ENCODE measurements around the gene MYH10.

The MYH10 gene

DNA sequence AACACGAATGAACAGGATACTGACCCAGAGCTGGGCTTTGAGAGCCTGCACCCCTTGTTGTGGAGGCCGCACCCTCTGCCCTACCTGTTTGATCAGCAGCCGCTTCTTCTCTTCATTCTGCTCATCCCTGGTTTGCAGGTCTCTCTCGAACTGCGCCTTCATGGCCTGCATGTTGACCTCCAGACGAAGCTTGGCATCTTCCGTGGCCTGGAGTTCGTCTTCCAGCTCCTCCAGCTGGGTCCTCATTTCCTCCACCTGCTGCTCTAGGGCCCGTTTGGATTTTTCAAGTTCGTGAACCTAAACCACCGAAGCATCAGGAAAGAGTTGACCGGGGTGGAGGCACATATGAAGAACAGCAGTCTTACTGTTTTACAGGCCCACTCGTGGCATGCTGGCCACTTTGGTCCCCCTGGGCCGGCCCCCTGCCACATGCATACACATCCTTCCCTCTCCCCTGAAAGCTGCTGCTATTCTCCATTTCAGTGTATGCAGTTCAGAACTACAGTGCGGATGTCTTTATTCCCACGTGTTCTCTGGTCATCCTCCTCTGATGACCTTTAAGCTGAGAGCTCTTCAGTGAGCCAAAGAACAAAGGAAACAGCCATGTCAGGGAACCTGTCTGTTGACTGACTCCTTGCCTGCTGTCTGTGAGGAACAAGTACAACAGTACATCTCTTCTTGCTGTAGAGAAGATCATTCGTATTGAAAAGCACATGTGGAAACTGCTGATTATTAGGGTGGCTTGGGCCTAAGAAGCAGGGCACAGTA is 140.1 kb downstream of the MYH10 start:
- no peak for DNase-seq

DNA sequence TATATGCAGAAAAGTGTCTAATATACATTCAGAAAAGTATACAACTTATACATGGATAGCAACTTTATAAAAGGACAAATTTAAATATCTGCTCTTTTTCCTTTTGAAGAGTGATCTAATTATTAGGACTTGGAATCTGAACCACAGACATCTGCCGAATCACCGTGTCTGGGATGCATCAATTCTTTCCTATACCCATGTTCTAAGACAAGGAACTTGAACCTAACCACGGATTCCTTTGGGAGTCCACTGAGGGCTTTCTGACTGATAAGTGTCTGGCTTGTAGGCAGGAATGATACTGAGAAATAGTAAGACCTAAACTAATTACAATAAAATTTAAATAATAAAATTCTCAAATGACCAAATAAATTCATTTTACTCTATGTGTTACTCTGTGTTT is 140.7 kb downstream of the MYH10 start:
- no peak for DNase-seq

DNA sequence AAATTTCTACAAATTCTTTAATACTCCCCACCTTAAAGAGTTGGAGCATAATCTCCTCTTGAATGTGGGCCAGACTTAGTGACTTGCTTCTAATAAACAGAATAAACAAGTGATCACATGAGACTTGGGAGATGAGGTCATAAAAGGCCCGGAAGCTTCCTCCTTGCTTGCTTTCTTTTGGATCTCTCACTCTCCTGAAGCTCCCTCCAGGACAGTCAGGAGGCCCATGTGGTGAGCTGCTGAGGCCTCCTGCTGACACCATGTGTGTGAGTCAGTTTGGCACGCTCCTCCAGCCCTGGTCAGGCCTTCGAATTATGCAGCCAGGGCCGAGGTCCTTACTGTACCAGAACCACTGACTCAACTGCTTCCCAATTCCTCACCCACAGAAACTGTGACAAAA is 141.6 kb downstream of the MYH10 start:
- no peak for DNase-seq

DNA sequence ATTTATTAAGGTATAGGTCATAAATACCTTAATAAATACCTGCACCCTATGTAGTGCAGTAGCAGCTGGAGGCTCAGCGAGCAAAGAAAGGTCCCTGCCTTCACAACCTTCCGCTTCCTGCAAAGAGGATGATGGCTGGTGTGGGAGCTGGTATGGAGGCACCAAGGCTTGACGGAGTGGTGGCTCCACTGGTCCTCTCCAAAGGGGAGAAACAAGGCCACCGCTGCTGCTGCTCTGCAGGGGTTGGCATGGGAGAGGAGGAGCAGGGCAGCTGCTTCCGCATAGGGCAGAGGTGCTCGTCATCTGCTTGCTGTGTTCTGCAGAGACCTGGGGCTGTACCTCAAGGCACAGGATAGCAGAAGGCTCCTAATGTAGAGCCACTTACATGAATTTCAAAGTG is 142.0 kb downstream of the MYH10 start:
- no peak for DNase-seq

DNA sequence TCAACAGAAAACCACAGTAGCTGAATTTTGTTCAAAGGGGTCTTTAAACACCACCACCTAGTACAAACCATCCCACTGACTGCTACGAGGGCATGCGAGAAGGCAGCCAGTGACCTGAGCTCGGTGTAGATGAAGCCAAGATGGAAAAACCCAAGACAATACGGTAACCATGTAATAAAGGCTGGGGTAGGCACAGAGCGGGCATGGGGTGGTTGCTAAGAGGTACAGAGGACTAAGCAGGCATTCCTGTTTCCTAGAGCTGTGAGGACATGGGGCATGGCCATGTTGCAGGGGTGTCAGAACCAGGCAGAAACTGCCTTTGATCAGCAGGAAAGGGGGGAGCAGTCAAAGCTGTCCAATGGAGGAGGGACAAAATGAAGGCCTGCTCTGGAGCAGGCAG is 142.8 kb downstream of the MYH10 start:
- DNase-seq = no peak

DNA sequence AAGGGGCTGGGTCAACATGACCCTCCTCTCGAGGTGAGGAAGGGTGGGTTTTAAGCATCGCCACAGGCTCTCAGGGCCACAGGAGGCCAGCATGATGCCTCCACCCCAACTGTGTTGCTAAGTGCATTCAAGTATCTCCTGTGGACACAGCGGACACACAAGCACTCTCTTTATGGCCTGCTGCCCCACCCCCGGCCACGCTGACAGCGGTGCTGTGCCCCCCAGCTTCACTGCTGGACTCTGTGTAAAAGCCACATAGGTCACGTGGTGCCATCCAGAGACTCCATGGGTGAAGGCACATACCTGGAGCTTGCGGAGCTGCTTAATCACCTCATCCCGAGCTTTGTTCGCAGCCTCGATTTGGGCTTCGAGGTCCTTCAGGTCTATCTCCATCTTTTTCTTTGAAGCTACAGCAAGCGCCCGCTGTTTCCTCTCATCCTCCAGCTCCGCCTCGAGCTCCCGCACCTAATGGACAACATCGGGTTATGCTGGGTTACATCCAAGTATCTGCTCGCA is 143.3 kb downstream of the MYH10 start:
- no peak for DNase-seq

DNA sequence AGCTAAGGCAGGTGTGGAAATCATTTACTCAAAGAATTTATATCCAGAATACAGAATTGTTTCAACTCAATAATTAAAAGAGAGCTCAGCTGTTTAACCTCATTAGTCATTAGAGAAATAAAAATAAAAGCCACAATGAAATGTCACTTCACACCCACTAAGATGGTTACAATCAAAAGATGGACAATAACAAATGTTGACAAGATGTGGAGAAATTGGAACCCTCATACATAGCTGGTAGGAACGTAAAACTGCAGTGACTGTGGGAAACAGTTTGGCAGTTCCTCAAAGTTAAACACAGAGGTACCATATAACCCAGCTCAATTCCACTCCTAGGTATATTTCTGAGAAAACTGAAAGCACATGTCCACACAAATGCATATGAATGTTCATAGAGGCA is 145.0 kb downstream of the MYH10 start:
- DNase-seq = no peak

DNA sequence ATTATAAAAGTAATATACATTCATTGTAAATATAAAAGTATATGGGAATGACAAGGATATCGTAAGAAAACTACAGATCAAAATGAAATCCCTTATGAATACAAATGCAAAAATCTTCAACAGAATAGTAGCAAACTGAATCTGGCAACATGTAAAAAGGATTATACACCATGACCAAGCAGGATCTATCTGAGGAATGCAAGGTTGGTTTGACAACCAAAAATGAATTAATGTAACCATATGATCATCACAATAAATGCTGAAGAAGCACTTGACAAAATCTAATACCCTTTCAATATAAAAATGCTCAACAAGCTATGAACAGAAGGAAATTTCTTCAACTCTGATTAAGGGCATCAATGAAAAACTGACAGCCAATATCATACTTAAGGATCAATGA is 146.1 kb downstream of the MYH10 start:
- DNase-seq = no peak

DNA sequence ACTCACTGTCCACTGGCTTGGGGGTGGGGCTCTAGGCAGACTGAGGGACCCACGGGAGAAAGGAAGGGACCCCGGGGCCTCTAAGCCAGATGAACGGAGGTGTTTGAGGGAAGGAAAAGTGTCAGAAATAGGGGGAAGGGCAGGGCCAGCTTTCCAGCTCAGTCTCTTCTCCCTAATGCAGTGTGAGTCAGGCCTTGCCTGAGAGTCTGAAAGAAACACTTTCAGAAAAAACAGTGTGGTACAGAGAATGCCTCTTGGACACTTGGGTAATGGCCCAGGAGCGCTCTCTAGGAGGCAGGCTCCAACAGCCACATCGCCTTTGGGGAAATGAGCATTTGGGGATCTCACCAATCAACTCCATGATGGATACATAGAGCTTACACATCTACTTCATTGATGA is 148.0 kb downstream of the MYH10 start:
- DNase-seq = no peak

DNA sequence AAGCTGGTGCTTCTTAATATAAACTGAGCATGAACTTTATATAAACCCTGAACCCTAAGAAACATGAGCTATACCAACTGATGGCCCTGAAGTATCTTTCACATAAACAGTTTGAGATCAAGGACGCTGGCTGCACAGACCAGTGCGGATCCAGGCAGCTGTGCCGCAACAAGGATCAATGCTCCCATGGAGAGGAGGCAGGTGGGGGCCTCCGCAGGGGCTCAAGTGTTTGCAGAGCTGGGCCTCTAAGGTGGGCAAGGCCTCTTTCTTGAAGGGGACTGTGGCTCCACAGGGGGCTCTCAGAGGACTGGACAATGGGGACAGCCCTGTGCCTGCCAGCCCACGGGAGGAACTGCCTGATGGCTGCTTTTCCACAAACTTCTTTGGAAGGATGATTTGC is 148.8 kb downstream of the MYH10 start:
- DNase-seq = no peak

DNA sequence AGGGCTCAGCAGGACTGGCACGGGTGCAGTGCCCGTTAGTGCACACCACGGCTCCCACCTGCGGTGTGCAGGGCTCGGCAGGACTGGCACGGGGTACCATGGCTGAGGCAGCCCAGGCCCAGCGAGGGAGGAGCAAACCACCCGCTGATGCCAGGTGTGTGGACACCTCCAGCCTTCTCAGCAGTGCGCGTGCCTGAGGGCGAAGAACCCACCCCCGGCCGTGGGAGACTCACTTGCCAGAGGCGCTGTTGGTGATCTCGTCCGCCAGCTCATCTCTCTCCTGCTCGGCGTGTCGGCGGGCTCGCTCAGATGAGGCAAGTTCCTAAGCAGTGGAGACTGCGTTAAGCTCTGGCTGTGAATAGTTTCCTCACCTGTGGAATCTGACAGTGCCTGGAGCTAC is 149.4 kb downstream of the MYH10 start:
- DNase-seq = no peak

DNA sequence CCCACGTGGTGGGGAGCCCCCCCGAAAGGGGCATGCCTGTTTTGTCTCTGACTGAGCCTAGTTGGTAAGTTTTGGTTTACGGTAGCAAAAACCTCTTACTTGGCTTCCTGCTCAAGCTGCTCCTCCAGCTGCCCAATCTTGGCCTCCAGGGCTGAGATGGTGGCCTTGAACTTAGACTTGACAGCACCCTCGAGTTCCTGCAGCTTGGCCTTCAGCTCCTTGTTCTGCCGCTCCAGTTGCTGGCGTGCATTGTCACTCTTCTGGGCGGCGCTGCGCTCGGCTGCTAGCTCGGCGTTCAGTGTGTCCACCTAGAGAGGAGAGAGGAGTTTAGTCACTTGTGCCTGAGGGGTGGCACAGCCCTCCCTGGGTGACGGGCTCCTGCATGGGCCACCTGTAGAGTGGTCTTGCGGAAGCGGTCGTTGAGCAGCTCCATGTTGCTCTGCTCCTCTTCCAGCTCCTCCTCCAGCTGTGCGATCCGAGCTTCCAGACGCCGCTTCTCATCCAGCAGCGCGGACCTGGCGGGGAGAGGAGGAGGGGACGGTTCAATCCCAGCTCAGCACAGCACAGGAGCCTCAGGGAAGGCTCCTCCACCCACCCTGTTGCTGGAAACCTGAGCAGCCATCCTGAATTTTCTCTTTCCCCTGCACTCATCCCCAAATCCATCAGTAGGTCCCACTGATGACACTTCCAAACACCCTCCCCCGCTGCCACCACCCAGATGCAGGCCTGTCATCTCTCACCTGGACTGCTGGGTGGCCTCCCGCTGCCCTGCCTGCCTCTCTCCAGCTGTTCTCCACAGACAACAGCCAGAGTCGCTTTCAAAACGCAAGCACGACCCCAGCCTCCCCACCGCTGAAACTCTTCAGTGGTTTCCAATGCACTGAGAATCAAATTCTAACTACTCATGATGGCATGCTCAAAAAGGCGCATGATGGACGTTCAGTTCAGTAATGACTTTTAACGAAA is 150.2 kb downstream of the MYH10 start:
- DNase-seq = no peak

DNA sequence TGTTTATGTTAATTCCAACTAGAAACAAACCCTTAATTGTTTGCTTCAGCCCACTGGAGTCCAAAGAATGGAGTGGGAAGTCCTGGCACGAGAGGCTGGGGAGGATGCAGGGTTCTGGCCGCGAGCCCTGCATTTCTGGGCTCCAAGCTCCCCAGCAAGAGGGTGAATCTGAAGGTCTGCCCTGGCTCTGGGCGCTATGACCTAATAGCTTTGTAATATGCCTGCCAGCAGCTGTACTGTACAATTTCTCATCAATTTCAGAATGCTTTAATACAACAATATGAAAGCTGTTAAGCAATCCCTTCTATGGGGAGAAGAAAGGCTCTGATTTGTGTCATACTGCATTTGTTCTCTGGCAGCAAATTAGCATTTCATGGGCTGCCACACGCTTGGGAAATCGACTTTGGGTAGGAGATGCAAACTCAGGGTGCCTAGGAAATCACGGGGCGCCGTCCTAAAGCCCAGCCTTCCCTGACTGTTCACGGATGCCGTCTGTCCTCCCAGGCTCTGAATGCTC is 151.0 kb downstream of the MYH10 start:
- no peak for DNase-seq

DNA sequence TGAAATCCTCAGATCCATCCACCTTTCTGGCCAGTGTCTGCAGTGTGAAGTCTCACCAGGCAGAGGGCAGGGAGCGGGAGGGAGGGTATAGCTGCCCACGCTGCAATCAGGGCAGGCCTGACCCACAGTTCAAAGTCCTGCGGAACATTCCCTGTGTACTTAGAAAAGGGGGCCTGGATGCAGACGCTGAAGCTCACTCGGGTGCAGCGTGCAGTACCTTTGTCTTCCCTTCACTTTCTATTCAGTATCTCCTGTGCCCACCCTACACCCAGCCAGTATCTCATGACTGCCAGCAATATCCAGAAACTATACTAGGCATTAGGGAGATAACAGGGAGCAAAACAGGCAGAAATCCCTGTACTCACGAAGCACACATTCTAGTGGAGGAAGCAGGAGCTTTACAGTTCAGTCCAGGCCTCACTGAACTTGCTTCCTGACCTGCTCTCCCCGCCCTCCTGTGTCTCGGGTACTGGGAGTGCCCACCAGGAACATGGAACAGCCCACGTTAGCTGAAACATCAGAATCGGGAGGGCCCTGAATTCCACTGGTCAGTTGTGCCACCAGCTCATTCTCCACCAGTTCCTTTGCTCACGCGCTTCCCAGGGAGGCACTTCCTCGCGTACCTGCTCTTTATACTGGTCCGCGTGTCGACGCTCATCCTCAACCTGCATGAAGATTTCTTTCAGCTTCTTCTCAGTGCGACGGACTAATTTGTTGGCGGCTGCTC is 152.6 kb downstream of the MYH10 start:
- no peak for DNase-seq

DNA sequence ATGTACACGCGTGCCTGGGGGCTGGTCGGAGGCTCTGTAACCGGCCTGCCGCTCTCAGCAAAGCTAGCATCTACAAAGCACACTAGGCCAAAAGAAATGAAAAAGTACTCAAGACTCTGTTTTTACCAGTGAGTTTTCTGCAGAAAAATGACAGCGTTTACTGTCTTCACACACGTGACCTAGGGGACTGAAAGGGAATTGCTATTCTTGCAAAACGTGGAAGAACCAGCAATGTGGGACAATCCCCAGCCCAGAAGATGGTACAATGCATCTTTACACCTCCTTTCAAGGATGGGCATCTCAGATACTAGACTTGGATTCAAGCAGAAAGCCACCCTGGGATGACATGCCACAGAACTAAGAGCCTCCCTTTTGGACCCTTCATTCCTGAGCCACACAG is 153.4 kb downstream of the MYH10 start:
- no peak for DNase-seq

DNA sequence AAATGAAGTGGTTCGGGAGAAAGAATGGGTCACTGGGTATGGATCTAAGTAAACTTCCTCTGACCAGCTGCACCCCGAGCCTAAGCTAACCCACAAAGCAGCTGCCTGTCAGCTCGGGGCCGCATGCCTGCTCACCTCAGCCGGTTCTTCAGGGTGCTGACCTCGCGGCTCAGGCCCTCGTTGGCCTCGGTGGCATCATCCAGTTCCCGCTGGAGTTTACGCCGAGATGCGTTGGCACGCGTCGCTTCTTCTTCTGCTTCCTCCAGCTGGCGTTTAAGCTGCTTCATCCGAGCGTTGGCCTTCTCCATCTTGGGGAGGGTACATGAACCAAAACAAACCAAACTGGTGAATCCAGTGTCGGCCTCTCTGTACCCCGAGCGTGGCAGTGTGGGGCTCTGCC is 153.8 kb downstream of the MYH10 start:
- DNase-seq = no peak

DNA sequence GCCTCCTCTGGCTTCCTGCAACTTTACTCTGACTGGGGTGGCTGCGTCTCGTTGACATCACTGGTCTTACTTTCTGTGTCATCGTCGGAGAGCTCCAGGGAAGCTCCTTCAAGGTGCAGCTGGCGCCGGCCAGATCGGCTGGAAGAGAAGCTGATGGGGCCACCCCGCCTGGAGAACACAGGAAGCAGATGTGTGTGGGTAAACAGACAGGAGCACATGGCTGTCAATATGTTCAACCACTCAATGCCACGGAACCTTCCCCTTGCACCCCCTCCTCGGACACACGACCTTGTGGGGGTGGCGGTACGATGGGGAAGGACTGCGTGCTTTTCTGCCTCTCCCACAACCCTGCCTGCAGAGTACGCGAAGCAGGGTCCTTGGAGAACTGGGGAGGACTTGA is 154.7 kb downstream of the MYH10 start:
- DNase-seq = no peak

DNA sequence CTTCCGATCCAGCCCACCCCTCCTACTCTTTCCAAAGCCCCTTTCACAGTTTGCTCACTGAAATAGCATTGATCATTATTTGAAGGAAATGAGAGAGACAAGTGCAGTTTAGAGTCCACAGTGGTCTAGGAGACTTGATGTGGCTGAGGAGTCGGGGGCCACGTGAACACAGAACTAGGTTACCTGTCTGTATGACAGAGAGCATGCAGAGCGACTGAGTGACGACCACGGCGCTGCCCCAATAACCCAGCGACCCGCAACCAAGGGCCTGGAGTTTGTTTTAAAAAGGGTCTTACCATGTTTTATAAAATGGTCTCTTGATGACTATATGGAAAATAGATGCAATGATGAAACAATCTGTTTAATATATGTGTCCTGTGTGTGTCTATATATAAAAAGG is 155.3 kb downstream of the MYH10 start:
- DNase-seq = no peak

DNA sequence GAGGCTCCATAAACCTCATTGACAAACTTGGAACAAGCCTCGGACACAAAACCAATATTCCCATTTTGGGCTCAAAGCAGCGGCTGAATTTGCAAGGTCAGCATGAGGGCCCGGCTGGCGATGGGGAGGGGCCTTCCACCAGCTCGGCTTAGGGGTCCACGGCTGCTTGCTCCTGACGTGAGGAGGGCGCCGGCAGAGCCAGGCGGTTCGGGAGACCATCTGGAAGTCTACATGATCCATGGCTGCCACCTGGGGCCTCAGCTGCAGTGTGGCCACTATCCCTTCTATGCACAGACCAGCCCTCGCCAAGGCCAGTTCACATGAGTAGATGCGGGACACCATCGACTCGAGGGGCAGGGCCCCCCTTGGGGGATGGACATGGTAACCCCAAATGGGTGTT is 155.7 kb downstream of the MYH10 start:
- DNase-seq = no peak

DNA sequence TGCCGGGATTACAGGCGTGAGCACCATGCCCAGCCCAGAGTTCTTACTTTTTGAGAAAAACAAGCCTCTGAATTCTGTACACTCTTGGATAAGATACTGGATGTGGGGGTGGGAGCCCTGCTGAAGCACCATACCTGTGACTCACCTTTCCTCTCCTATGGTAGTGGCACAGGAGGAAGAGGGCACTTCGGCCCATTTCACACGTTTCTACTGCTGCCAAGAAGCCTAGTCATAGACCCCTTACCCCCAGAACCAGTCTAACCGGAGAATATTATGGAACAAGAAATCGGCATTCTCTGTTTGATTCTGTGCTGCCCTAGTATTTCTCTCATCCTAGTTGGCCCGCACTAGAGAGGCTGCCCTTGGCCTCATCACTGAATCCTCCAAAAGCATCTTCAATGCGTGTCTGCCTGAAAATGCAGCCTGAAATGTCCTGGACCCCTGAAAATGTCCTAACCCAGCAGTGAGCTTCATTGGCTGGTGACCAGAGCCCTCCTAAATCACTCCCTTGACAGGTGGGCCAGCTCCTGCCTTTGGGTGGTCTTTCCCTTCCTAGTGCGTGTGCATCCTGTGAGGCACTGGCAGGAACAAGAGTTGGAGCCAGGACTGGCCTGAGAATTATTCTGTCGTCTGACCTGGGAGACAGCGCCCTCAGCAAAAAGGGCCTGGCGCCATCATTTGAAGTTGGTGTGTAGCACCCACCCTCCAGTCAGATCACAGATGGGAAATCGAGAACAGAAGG is 156.9 kb downstream of the MYH10 start:
- DNase-seq = no peak

DNA sequence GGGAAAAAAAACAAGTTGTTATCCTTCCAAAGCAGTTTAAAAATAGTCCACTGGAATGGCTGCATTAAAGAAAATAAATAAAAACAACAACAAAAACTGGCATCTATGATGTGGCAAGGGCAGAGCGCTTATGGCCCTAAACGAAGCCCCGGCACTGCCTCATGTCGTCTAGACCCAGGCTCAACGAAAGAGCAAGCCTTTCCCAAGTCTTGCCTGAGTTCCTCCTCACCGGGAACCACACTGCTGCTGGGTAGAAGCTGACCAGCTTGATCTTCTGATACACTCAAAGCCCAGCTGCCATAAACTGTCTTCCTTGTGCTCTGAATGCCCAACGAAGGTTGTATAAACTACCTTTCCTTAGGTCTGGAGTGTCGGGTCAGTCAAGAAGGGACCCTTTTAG is 157.9 kb downstream of the MYH10 start:
- no peak for DNase-seq

DNA sequence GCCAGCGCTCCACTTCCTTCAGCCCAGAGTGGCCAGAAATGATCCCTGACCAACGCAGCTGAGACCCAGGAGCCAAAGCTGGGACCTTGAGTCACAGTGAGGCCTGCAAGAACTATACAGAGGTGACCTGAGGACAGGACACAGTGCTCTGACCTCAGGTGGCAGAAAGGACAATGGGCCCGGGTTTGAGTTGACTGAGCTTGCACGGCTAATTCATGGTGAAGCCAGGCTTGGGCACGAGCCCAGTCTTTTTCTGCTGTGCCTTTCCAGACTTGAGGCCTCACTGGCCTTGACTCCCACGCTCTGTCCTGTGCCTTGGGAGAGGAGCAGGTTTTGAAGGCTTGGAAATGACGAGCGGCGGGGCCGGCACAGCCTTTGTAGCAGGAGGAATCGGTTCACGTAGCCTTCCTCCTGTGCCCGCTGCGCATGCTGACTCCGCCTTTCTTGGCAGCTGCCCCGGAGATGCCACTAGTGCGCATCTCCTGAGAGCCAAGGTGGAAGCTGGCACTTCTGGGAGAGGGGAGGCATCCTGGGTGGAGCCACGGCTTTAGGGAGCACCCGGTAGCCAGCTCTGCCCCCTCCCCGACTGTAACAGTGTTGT is 160.0 kb downstream of the MYH10 start:
- DNase-seq = no peak

All from NCI-H1092 treated with DMSO at 0.1 percent for 48 hours (cell line).